Epithelial cell of umbilical artery (primary cell): Measurements from ENCODE around the gene ZNF277. TPM values are rescaled to one million over a fixed set of nuclear protein-coding genes. Genes with fewer than 3 reads are reported as not detected.

ENCODE experiments used
- total RNA-seq: library from RNA; depleted of rRNA; stranded (reverse); fragments of >200 nt; gene quantifications from 2 replicates; pipeline ENCODE4 v1.2.3, GENCODE V29; 2014

The ZNF277 gene
- 59.4 and 60.1 TPM in 2 replicates for total RNA-seq

GRCh38 chr7:112206238-112206990 is at the start of gene ZNF277, which contains the start of gene DOCK4:
Gene ZNF277, plus strand, starts transcription at chr7:112206695. Its CDS starts 22 bp downstream, at chr7:112206717.
Gene DOCK4, minus strand, starts transcription at chr7:112206399. Its CDS starts 261 bp downstream, at chr7:112206138.

Other genes with a start within 250 kb of the ZNF277 start
- 138 and 229 TPM in 2 replicates for gene DOCK4, start 296 bp upstream of the ZNF277 start, total RNA-seq
- gene IFRD1, start 243.8 kb downstream of the ZNF277 start, total RNA-seq: 35.4 and 41.9 TPM in 2 replicates